Lung microvascular endothelial cell (primary cell): ENCODE results near the gene RP9. TPM values are rescaled to one million over a fixed set of nuclear protein-coding genes. Genes with fewer than 3 reads are reported as not detected.
A peak's percentile ranks its signal among the peaks of the same experiment; 100 is the strongest.

ENCODE experiments used
- DNase-seq, 2 donors: peaks; one replicate each; pipeline versions ENCODE4 v3.0.0 to v3.0.0-alpha.2; 2010; ENCODE audit warnings: low read depth in 2 of 2
- total RNA-seq: library from RNA; depleted of rRNA; stranded (reverse); fragments of >200 nt; gene quantifications from 2 replicates; pipeline ENCODE4 v1.2.1, GENCODE V29; 2014

Gene RP9
- total RNA-seq, 1 donor from 2014 or later: 9.1 TPM

DNA sequence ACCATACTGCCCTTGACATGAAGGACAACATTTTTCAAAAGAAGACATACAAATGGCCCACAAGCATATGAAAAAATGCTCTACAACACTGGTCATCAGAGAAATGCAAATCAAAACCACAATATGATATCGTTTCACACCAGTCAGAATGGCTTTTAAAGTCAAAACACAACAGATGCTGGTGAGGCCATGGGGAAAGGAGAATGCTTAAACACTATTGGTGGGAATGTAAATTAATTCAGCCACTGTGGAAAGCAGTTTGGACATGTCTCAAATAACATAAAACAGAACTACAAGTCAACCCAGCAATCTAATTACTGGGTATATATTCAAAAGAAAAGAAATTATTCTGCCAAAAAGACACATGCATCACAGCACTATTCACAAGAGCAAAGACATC is 42.4 kb downstream of the RP9 start:
- no peak for DNase-seq

- DNase-seq: no peak
Observed at GRCh38 chr7:33065981-33066380, 43.2 kb downstream of the RP9 start.

- peak; percentile 97 for DNase-seq
Observed at GRCh38 chr7:33062782-33063443, 46.3 kb downstream of the RP9 start.

DNA sequence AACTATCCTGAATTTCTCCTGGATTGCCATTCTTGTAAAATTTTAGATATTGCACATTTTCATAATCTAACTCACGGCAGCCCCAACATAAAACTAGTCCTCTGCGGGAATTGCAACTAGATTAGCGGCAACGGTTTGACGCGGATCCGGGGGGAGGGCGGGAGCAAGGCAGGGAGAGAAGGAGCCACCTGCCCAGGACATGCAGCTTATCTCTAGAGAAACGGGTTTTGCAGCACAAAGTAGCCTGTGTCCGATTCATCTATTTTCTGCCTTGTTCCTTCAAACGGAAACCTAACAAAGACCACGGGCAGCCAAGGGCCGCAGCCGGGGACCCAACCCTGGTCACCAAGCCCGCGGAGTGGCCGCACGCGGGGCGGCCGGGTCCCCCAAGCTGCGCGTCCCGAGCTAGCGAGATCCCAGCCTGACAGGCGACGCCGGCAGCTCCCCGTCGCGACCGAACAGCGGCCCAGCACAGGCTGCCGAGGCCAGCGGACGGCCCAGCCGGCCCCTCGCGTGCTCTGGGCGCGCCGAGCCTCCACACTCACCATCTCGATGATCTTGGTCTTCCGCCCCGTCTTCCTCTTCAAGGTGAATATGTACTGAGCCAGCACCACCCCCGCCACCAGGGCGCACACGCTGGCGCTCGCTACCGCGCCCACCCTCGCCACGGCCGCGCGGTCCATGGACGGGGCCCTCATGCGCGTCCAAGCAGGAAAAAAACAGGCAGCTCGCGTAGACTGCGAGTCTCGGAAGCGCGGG is 47.0 kb downstream of the RP9 start, which contains the start of gene NT5C3A:
Gene NT5C3A (minus strand): TSS at position 754 of the 759 bp plus-strand sequence. CDS start 71 bp downstream, at position 683.
- peak; percentile 39 to 42 for DNase-seq

DNA sequence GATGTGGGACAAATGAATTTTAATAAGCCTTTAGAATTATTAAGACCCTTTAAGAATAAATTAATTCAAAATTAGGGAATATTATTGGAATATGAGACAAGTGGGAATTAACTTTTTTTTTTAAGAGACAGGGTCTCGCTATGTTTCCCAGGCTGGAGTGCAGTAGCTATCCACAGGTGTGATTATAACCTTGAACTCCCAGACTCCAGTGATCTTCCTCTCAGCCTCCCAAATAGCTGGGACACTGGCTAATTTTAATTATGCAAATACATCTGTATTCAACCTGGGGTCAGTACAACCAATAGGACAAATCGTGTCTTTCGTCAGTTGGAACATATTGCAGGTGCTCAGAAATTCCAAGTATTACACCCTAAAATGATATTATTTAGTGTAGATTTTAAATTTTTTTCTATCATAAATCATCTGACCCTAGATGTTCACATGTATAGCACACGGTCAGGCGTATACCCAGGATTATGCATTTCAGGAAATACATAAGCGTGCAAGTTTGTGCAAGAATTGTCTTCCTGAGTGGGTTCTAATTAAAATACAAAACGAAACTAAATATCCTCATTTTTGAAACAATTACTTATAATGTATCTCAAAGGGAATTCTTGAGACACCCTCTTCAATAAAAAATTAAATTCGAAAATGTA is 47.8 kb downstream of the RP9 start:
- peak in 1 of 2 donors; percentile 31 for DNase-seq

GRCh38 chr7:33059635-33060034 is 49.6 kb downstream of the RP9 start:
- DNase-seq: no peak

DNA sequence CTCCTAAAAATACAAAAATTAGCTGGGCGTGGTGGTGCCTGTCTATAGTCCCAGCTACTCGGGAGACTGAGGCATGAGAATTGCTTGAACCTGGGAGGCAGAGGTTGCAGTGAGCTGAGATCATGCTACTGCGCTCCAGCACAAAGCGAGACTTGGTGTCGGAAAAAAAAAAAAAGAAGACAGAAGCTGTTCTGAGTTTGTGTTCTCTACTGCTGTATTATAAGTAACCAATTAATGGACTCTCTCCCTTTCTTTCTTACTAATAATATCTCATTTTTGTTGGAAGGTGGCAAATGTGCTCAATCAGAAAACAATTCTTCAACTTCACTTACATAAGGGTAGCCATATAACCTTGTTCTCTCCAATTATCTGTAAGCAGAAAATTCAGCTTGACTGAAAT is 54.0 kb downstream of the RP9 start:
- no peak for DNase-seq

DNA sequence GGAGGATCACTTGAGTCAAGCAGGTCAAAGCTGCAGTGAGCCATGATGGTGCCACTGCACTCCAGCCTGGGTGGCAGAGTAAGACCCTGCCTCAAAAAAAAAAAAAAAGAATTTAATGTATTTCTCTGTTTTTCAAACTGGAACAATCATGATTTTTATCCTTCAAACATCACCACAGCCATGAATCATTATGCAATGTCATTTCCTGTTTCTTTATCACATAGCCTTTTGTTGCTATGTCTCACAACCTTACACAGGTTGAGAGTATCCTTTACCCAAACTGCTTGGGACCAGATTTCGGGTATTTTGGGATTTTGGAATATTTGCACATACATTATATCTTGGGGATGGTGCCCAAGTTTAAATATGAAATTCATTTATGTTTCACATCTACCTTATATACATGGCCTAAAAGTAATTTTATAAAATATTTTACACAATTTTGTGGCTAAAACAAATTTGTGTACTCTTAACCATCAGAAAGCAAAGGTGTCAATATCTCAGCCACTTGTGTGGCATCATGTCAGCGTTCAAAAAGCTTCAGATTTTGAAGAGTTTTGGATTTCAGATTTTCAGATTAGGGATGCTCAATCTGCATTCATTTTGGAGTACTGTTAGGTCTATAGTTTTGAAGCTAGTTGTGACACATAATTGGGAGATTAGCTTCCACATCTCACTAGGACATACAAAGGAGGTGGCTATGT is 54.8 kb downstream of the RP9 start:
- DNase-seq: peak; percentile 68 to 70

DNA sequence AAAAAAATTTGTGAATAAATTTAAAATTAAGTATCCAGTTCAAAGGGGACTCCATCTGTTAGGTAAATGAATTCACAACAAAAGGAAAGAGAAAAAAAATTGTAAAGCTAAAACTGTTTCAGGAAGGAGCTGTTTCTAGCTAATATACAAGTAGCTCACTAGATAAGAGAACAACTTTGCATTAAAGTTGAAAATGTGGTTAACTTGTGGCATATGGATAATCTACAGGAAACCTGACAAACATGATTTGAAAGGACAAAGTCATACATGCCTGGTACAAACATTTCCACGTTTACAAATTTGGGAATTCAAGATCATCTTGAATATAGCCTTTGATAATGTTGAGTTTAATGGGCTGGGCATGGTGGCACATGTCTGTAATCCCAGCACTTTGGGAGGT is 55.5 kb downstream of the RP9 start:
- no peak for DNase-seq

DNA sequence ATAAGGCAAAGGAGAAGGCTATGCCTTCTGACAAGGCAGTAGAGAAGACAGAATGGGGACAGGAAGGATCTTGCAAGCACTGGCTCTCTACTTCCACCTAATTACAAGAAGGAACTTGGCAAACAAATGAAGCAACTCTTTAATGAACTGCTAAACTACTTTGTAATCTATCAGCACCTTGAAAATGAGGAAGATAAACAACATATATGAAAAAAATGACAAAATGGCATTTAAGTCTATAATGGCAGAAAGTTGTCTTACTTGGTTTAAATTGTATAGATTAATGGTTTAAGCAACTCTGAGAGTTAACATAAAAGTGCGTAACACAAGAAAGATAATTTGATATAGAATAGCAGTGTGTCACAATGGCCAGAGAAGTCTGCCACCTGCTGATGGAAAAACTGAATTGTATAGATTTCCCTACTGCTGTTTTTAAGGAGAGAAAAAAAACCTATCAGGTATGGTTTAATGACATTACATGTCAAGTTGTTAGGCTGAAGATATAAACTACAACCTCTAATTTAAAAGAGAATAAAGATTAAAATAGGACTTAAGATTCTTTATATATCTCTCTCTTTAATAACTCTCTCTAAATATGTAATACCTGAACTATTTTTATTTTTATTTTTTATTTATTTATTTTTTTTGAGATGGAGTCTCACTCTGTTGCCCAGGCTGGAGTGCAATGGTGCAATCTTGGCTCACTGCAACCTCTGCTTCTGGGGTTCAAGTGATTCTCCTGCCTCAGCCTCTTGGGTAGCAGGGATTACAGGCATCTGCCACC is 58.5 kb downstream of the RP9 start:
- peak; percentile 62 to 79 for DNase-seq

DNA sequence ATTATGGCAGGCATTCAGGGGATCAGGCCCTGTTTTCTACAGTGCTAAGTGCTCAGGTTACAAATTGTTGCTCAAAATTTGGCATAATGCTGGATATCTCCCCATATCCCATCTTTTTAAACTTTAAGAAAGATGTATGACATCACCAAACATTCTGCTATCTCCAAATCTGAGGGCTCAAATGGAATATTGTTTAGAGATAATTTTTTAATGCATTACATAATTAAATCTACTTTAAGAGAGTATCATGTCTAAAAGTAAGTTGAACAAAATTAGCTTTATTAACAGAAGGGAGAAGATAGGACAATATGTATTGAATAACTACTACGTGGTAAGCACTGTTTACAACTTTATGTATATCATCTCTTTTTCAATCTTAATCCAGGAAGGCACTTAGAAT is 60.5 kb downstream of the RP9 start:
- DNase-seq: no peak

GRCh38 chr7:33048257-33048656 is 60.9 kb downstream of the RP9 start:
- DNase-seq: no peak

DNA sequence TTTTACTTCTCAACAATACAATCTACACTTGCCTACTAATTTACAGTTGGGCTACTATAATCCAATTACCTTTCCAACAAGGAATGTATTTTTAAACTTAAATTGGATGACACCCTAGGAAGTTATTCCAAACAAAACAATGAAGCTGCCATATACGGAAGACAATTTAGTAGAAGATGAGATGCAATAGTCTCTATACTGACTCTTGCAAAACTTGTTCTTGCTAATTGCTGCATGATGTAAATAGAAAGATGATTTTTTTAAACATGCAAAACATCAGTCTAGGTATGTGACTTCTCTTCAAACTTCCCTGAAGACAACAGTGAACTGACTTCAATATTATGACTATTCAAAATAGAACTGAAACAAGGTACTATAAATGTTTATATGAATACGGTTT is 64.2 kb downstream of the RP9 start:
- peak in 1 of 2 donors; percentile 57 for DNase-seq

Other genes starting within 250 kb of the RP9 start
- 50.1 and 70.0 TPM in 2 replicates for gene KBTBD2, start 217.6 kb downstream of the RP9 start, total RNA-seq
- gene FKBP9, start 152.0 kb downstream of the RP9 start, total RNA-seq: 111 and 133 TPM in 2 replicates
- 15.7 and 18.3 TPM in 2 replicates for gene NT5C3A, start 46.6 kb downstream of the RP9 start, total RNA-seq
- gene BBS9, start 20.2 kb upstream of the RP9 start, total RNA-seq: 10.0 and 13.7 TPM in 2 replicates